ENCODE results near the gene TTC28. TPM values are rescaled to one million over a fixed set of nuclear protein-coding genes. Genes with fewer than 3 reads are reported as not detected.

The TTC28 gene
- total RNA-seq, 4 donors from 2014 or later = 10.2 to 23.8 (median 13.4) TPM

GRCh38 chr22:28360939-28361338 is 318.7 kb downstream of the TTC28 start:
- intact Hi-C loops (cut with DNase I; ENCODE audit: low total_unique reads) = no loop called here
- no peak overlapping the region for H3K4me3 ChIP-seq (ENCODE audit: low read depth, poor library complexity, severe bottlenecking)
- no peak for DNase-seq (ENCODE audit: low spot score in 2 of 2)
- TF ChIP-seq POLR2A (IDR thresholded peaks at IDR 0.05) (no peak), CTCF (IDR thresholded peaks at IDR 0.05) (no peak)

- TF ChIP-seq CTCF (IDR thresholded peaks at IDR 0.05) = no peak
- no peak for TF ChIP-seq POLR2A (IDR thresholded peaks at IDR 0.05)
- WGBS, 2 donors = 64 to 72% methylated on average over 2 of the region's 2 CpGs
- DNase-seq (ENCODE audit: low spot score in 2 of 2) = no peak
- H3K4me3 ChIP-seq (ENCODE audit: low read depth, poor library complexity, severe bottlenecking) = no peak overlapping the region
- intact Hi-C loops (cut with DNase I; ENCODE audit: low total_unique reads) = no loop called here
These were observed 321.3 kb downstream of the TTC28 start for GRCh38 chr22:28358312-28358711.

GRCh38 chr22:28357193-28357592 is 322.4 kb downstream of the TTC28 start:
- DNase-seq (ENCODE audit: low spot score in 2 of 2) = no peak
- intact Hi-C loops (cut with DNase I; ENCODE audit: low total_unique reads) = no loop called here
- 92 to 100% methylated on average over 1 of the region's 1 CpG for WGBS, 2 donors
- no peak overlapping the region for H3K4me3 ChIP-seq (ENCODE audit: low read depth, poor library complexity, severe bottlenecking)
- TF ChIP-seq CTCF (IDR thresholded peaks at IDR 0.05) (no peak), POLR2A (IDR thresholded peaks at IDR 0.05) (no peak)

GRCh38 chr22:28351476-28351875 is 328.2 kb downstream of the TTC28 start:
- WGBS, 2 donors = 75 to 77% methylated on average over 2 of the region's 2 CpGs
- no peak for DNase-seq (ENCODE audit: low spot score in 2 of 2)
- TF ChIP-seq POLR2A (IDR thresholded peaks at IDR 0.05) (no peak), CTCF (IDR thresholded peaks at IDR 0.05) (no peak)
- no peak overlapping the region for H3K4me3 ChIP-seq (ENCODE audit: low read depth, poor library complexity, severe bottlenecking)
- intact Hi-C loops (cut with DNase I; ENCODE audit: low total_unique reads) = no loop called here

GRCh38 chr22:28348613-28349609 is 330.7 kb downstream of the TTC28 start:
- TF ChIP-seq POLR2A (IDR thresholded peaks at IDR 0.05) (no peak), CTCF (IDR thresholded peaks at IDR 0.05) (no peak)
- no peak overlapping the region for H3K4me3 ChIP-seq (ENCODE audit: low read depth, poor library complexity, severe bottlenecking)
- no peak for DNase-seq (ENCODE audit: low spot score in 2 of 2)
- WGBS, 2 donors = 64 to 70% methylated on average over 5 of the region's 5 CpGs
- intact Hi-C loops (cut with DNase I; ENCODE audit: low total_unique reads) = no loop called here

Data from lower leg skin (tissue), 4 donors.